SHP77 (cell line): ENCODE measurements around the gene FZR1.
A peak's percentile ranks its signal among the peaks of the same experiment; 100 is the strongest.

ENCODE experiments used
- DNase-seq, 2 experiments: peaks; one replicate each; lab custom pipeline; 2025; lab: John Stamatoyannopoulos, UW

The FZR1 gene

DNA sequence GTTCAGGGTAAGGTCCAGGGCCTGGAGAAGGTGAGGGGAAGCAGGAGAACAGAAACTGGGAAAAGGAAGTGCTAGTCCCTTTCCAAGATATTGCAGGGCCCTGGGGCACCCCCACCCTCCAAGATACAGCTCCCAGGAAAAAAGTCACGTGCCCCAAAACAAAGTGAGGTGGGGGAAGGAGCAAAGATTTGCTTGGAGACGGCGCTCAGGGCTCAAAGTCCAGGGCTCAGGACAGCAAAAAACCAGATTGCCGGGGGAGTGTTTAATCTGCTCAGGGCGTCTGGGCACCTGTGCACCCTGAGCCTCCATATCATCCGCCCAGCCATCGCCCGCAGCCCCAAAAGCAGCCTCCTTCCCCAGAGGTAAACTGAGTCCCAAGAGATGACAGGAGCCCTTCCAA lies 32.1 kb upstream of the FZR1 start:
- no peak for DNase-seq

DNA sequence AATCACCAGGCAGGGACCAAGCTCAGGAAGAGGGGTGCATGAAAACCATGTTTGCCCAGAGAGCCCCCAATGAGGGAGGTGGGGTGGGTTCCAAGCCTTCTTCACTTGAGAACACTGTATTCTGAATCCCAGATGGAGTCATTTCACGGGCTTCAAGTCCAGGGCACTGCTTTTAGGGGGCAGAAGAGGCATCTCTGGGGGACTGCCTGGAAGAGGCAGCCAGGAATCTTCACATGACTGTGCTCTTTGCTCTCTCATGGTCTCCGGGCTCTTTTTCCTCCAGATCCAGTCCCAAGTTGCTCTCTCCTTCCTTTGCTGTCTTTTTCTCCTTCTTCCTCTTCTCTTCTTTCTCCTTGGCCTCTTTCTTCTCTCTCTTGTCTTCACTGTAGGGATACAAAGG lies 31.5 kb upstream of the FZR1 start:
- DNase-seq = no peak

DNA sequence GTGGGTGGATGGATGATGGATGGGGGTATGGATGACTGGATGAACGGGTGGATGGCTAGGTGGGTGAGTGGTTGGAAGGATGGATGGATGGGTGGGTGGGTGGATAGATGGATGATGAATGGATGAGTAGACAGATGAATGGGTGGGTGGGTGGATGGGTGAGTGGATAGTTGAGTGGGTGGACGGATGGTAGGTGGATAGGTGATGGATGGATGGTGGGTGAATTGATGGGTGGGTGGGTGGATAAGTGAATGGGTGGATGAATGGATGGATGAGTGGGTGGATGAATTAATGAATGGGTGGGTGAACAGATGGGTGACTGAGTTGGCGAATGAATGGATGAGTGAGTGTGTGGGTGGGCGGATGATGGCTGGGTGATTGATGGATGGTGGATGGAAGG lies 30.7 kb upstream of the FZR1 start:
- no peak for DNase-seq

DNA sequence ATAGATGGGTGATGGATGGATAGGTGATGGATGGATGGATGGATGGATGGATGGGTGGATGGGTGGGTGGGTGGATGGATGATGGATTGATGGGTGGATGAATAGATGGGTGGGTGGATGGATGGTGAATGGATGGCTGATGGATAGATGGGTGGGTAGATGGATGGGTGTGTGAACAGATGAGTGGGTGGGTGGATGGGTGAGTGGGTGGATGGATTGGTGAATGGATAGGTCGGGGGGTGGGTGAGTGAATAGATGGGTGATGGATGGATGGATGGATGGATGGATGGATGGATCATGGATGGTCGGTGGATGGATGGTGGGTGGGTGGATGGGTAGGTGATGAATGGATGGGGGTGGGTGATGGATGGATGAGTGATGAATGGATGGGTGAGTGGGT lies 29.3 kb upstream of the FZR1 start:
- no peak for DNase-seq

DNA sequence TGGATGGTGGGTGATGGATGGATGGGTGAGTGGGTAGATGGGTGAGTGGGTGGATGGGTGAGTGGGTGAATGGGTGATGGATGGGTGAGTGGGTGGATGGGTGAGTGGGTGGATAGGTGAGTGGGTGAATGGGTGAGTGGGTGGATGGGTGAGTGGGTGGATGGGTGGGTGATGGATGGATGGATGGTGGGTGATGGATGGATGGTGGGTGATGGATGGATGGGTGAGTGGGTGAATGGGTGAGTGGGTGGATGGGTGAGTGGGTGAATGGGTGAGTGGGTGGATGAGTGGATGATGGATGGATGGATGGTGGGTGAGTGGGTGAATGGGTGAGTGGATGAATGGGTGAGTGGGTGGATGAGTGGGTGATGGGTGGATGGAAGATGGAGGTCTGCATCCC lies 28.6 kb upstream of the FZR1 start:
- DNase-seq = no peak

DNA sequence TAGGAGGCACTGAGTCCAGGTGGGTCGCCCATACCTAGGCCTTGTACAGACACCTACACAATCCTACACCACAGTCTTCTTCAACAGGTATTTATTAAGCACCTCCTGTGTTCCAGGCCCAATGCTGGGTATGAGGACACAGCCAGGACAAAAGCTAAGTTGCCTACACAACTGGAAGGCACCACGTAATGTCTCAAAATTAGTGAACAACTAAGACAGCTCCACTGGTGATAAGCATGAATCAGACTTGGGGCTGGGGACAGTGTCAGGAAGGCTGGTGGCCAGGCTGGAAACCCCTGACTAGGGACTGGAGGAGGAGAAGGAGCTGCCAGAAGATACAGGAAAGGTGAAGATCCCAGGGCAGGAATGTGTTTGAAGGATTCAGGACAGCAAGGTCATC lies 28.2 kb upstream of the FZR1 start:
- no peak for DNase-seq

DNA sequence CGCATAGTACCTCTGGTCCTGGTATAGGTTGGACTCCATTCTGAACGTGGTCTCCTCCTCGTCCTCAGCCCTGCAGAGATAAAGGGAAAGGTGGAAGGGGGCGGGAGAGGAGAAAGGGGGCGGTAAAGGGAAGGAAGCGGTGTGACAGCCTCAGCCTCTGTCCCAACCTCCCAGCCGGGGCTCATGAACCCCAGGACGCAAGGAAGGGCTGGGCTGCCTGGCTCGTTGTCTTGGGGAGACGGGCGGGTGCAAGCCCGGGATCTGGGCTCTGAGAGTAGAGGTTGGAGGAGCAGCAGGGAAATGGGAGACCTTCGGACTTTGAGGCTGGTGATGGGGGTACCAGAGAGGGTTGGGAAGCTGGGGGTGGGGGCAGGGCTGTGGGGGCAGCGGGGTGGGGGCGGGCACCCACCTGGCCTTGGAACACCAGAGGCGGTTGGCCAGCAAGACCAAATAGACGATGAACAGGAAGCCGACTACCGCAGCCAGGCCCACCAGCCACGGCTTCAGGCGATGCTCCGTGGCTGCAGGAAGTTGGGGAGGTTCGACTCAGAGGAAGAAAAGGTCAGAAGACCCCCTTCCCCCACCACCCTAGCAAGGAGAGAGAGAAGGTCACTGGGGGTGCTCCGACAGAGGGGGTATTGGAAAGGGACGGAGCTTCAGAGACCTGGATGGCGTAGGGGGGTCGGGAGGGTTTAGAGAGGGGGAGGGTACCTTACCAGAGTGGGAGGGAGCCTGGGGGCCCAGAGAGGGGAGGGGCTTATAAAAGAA lies 27.5 kb upstream of the FZR1 start:
- DNase-seq = no peak

DNA sequence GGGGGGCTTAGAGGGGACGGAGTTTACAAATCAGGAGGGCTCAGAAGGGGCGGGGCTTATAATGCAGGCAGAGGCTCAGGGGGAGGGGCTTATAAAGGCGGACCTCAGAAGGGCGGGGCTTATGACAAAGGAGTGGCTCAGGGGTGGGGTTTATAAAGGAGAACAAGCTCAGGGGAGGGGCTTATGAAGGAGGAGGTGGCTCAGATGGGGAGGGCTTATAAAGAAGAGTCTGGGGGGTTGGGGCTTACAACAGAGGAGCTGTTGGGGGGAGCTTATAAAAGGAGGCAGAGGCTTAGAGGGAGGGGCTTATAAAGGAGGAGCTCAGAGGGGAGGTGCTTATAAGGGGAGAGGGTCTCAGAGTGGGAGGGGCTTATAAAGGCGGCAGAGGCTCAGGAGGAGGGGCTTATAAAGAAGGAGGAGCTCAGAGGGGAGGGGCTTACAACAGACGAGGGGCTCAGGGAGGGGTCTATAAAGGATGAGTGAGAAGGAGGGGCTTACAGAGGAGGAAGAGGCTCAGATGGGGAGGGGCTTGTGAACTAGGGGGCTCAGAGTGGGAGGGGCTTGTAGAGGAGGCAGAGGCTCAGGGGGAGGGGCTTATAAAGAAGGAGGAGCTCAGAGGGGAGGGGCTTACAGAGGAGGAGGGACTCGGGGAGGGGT lies 26.8 kb upstream of the FZR1 start:
- no peak for DNase-seq

DNA sequence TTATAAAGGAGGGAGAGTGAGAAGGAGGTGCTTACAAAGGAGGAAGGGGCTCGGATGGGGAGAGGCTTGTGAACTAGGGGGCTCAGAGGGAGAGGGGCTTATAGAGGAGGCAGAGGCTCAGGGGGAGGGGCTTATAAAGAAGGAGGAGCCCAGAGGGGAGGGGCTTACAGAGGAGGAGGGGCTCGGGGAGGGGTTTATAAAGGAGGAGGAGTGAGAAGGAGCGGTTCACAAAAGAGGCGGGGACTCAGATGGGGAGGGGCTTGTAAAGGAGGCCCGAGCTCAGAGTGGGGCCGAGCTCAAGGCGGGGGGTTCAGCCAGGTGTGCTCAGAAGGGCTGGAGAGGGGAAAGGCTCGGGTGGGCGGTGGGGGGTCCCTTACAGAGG lies 26.3 kb upstream of the FZR1 start:
- DNase-seq = peak in 1 of 2 experiments; percentile 9

DNA sequence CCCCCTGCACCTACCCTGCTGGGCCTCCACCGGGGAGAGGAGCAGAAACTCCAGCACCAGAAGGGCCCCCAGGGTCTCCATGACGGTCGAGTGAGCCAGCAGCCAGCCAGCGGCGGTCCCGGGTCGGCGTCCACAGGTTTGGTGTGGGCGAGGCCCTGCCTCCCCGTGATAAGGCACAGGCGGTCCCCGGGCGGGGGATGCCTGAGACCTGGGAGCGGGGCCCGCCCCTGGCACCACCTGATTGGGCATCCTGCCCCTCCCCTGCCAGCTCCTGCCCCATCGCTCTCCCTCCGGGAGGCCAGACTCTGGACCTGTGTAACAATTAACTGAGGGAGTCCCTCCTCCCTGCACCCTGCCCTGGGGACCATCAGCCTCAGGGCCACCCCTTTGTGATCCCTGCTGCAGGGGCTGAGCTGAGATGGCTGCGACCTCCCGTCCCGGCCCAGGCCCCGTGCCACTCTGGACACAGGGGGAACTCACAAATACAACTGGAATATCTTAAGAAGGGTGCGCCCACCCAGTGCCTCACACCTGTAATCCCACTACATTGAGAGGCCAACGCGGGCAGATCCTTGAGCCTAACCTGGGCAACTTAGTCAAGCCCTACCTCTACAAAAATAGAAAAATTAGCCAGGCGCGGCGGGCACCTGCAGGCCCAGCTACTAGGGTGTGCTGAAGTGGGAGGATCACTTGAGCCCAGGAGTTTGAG lies 25.6 kb upstream of the FZR1 start, which contains the start of gene SMIM24:
Gene SMIM24 (minus strand): TSS at position 143 of the 709 bp plus-strand sequence. CDS start 62 bp downstream, at position 81.
- no peak for DNase-seq

DNA sequence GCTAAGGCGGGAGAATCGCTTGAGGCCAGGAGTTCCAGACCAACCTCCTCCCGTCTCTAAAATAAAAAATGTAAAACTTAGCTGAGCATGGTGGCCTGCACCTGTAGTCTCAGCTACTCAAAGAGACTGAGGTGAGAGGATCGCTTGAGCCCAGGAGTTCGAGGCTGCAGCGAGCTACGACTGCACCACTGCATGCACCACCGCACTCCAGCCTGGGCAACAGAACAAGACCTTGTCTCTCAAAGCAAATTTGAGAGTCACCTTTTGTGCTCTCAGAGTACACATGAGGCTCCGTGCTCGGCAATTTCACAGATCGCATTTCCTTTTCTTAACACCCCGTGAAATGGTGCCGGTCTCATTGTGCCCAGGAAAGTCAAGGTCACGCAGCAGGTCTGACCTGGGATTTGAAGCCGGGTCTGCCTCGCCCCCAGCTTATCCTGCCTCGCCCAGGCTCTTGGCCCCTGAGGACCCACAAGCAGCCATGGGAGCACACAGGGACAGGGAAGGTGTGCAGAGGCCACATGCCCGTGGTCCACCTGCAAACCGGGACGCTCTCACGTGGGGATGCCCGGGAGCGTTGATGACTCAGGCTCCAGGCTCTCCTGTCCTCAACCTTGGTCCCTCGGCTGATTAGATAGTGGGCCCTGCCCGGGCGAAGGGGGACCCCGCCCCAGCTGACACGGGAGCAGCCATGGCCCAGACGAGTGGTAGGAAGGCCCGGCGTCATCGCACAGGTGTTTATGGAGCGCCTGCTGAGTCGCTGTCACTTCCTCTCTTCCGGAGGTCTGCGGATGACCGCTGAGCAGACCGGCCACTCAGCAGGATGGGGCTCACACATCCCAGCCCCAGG lies 24.6 kb upstream of the FZR1 start:
- peak in 1 of 2 experiments; percentile 17 for DNase-seq

DNA sequence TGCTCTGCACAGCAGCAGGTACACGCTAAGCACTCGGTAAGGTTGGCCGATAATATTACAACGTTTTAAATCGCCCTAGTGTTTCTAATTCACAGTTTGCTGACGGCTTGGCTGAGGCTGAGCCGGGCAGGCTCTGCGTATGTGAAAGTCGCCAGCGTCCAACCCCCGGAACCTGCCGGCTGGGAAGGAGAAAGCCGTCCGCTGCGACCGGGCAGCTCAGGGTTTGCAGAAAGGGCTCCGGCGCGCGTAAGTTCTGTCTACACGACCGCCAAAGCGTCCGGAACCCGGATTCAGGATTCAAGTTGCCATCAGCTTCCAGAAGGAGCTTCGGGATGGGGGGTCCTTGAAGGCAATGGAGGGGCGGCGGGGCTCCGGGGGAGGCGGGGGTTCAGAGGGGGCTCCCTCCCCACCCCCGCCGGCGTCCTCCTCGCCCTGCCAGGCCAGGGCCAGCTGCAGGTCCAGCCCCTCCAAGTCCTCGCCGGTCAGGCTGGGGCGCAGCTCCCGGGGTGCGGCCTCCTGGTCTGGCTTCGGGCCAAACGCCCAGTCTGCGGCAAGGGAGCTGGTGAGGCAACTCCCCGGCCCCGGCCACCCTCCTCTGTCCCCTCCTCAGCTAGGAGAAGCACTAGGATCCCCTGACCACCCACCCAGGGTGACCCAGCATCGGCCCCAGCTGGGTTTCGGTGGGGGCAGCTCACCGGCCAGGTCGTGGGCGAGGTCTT lies 23.4 kb upstream of the FZR1 start:
- DNase-seq = no peak

DNA sequence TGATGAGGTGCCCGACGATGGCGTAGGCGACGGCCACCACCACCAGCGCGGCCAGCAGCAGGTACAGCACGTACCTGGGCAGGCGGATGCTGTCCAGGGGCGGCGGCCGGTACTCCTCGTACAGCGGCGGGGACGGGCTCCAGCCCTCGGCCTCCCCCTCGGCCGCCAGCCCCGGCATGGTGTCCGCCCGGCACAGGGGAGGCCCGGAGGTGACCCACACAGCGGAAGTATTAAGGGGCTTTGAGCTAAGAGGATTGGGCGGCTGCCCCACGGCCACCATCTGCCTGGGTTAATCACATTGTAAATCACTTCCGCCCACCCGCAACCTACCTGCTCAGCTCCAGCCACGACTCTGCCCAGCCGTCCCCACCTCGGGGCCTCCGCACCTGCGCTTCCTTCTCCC lies 22.9 kb upstream of the FZR1 start, which contains the start of gene SMIM44:
Gene SMIM44 (minus strand): TSS at position 216 of the 403 bp plus-strand sequence. CDS start 38 bp downstream, at position 178.
- DNase-seq = no peak

DNA sequence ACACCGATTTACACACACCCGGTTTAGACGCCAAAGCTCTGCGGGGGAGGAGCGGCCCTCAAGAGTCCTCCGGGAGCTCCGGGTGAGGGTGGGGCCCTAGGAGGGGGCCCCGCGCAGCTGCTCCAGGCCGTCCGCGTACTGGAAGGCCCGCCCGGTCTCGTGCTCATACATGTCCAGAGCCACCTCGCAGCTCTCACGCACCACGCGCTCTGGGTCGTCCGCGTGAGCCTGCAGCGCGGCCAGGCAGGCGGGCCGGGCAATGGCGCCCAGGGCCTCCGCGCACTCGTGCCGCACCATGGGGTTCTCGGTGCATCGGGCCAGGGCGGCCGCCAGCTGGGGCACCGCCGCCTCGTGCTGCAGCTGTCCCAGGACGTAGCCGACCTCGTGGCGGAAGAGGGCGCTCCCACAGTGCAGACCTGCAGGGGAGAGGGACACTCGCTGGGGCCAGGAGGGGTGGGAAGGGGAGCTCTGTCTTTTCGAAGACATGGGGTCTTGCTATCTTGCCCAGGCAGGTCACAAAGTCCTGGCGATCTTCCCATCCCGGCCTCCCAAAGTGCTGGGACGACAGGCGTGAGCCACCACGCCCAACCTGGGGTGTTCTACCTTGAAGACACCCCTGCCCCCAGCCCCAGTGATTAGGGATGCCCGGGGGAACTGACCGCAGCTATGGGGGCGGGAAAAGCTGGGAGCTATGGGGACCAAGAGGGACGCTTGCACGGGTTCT lies 14.6 kb upstream of the FZR1 start:
- no peak for DNase-seq

DNA sequence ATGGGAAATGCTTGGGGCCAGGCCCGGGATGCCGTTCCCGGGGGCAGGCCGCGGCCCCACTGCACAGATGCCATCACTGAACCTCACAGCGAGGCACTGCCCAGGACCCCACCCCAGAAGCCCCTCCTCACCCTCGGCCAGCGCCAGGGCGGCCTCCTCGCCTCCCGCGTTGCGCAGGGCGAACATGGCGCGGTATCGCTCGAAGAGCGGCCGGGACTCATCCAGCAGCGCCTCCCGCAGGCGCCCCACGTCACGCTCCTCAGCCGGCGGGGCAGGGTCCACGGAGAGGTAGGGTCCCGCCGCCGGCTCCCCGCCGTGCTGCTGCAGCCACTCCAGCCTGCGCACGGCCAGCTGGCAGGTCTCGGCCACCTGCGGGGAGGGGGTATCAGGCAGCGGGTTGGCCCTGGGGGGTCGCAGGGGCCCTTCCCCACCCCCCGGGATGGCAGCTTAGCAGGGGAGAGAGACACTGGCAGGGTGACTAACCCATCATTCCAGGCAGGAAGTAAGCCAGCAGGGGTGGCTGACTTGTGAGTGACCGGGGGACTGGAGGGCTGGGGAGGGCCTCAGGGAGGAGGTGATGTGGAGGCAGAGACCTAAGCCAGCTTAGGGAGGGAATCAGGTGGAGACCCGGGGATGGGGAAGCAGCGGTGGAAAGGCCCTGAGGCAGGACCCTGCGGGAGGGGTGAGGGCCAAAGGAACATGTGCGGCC lies 13.8 kb upstream of the FZR1 start:
- DNase-seq = no peak

DNA sequence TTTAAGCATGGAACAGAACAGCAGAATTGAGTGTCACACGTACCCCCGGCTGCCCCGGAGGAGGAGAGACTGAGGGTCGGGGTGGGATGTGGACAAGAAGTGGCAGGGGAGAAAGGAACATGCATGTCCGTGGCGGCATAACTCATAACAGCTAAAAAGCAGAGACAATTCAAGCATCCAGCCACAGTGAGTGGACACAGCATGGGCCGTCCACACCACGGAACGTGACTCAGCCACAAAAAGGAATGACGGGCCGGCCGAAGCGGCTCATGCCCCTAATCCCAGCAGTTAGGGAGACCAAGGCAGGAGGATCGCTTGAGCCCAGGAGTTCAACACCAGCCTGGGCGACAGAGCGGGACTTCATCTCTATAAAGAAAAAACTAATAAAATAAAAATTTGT lies 13.2 kb upstream of the FZR1 start:
- no peak for DNase-seq

DNA sequence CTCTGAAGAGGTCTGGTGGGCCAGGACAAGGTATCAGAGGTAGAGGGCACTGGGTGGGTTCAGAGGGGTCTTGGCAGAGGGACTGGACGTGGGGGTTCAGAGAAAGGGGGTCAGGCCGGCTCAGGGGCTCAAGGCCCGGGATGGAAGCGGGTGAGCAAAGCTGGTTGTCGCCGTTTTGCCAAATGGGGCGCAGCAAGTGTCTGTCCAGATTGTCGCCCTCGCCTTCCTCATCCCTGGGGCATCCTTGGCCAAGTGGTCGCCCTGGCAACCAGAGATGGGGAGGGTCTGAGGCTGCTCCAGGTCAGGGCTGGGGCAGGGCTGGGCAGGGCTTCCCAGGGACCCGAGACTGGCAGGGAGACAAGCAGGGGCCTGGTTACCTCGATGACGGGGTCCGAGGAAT lies 12.5 kb upstream of the FZR1 start:
- no peak for DNase-seq

DNA sequence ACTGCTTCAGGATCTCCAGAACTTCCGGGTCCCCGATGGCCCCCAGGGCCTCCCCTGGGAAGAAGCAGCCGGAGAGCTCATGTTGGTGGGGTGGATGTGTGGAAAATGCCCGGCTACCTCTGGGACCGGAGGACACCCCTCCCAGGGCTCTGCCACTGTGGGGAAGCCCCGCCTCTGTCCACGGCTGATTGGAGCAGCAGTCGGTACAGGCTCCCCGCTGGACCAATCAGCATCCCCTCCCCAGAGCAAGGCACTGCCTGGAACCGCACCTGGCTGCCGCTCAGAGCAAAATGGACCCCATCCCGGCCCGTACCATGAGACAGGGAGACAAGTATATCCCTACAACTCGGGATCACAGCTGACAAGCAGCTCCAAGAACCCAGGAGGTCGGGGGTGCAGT lies 12.1 kb upstream of the FZR1 start:
- no peak for DNase-seq

DNA sequence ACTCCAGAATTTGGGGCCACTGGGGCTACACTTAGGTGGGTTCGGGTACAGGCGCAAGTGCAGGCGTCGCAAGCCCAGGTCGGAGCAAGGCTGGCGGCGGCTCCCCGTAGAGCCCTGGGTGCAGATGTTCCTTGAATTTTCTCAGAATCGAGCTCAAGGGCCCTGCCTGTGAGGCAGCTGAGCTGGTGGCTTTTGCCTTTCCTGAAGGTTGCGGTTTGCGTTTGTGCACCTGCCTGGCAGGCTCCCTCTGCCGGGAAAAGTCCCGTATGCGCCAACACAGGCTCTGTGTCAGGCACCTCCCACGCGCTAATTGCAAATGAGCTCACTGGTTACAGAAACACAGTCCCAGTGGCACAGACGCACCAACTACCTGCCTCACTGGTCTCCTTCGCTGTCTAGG lies 11.6 kb upstream of the FZR1 start:
- peak in 1 of 2 experiments; percentile 43 for DNase-seq
